Measurements from ENCODE around the gene TRABD2B. TPM values are rescaled to one million over a fixed set of nuclear protein-coding genes. Genes with fewer than 3 reads are reported as not detected.
A peak's percentile ranks its signal among the peaks of the same experiment; 100 is the strongest.

Gene TRABD2B
- total RNA-seq, 1 donor from 2014 or later = 0.64 TPM

GRCh38 chr1:47934243-47934805, 62.9 kb downstream of the TRABD2B start:
- ATAC-seq = peak; percentile 41

- no peak for ATAC-seq
Observed at GRCh38 chr1:47932743-47933142, 64.4 kb downstream of the TRABD2B start.

- peak; percentile 75 for ATAC-seq
Observed at GRCh38 chr1:47931395-47931794, 65.8 kb downstream of the TRABD2B start.

- ATAC-seq = no peak
Observed at GRCh38 chr1:47930210-47930840, 66.9 kb downstream of the TRABD2B start.

- ATAC-seq = peak; percentile 73
Observed at GRCh38 chr1:47927165-47927564, 70.0 kb downstream of the TRABD2B start.

GRCh38 chr1:47926461-47926999, 70.7 kb downstream of the TRABD2B start:
- ATAC-seq = peak; percentile 41

GRCh38 chr1:47924270-47925048, 72.7 kb downstream of the TRABD2B start:
- peak; percentile 23 for ATAC-seq

GRCh38 chr1:47921935-47922415, 75.2 kb downstream of the TRABD2B start:
- no peak for ATAC-seq

GRCh38 chr1:47919113-47919833, 77.9 kb downstream of the TRABD2B start:
- no peak for ATAC-seq

GRCh38 chr1:47918257-47918867, 78.8 kb downstream of the TRABD2B start:
- no peak for ATAC-seq

GRCh38 chr1:47917687-47918086, 79.5 kb downstream of the TRABD2B start:
- ATAC-seq = peak; percentile 67

GRCh38 chr1:47915677-47916353, 81.4 kb downstream of the TRABD2B start:
- ATAC-seq = no peak

GRCh38 chr1:47914952-47915676, 82.1 kb downstream of the TRABD2B start:
- no peak for ATAC-seq

- no peak for ATAC-seq
Observed at GRCh38 chr1:47914218-47914938, 82.8 kb downstream of the TRABD2B start.

- ATAC-seq = no peak
Observed at GRCh38 chr1:47913225-47913823, 83.9 kb downstream of the TRABD2B start.

GRCh38 chr1:47912756-47913155, 84.4 kb downstream of the TRABD2B start:
- ATAC-seq = no peak

- no peak for ATAC-seq
Observed at GRCh38 chr1:47911892-47912291, 85.3 kb downstream of the TRABD2B start.

- ATAC-seq = no peak
Observed at GRCh38 chr1:47911424-47911823, 85.8 kb downstream of the TRABD2B start.

- no peak for ATAC-seq
Observed at GRCh38 chr1:47908258-47908657, 88.9 kb downstream of the TRABD2B start.

- no peak for ATAC-seq
Observed at GRCh38 chr1:47907177-47907528, 90.0 kb downstream of the TRABD2B start.

Data from esophagus mucosa (tissue), 1 donor.